Spinal cord (tissue), 10 donors: ENCODE results near the gene ELP5. TPM values are rescaled to one million over a fixed set of nuclear protein-coding genes. Genes with fewer than 3 reads are reported as not detected.

Experiments used
- DNase-seq, 6 donors: peaks; one replicate each; pipeline versions ENCODE4 v3.0.0 to v3.0.0-alpha.2; 2013 to 2015; ENCODE audit warnings: low spot score in 6 of 6, low read depth in 4 of 6
- H3K27ac ChIP-seq: one replicate; pipeline ENCODE4 v1.5.1; 2013; ENCODE audit warnings: low read depth, low read length, control low read depth
- H3K27me3 ChIP-seq: one replicate; pipeline ENCODE4 v1.6.1; 2013; ENCODE audit warnings: low read length; ENCODE audit not compliant: control insufficient read depth, insufficient read depth
- H3K36me3 ChIP-seq: one replicate; pipeline ENCODE4 v1.6.1; 2013; ENCODE audit warnings: low read length; ENCODE audit not compliant: control insufficient read depth, insufficient read depth
- H3K4me1 ChIP-seq: one replicate; pipeline ENCODE4 v1.6.1; 2013; ENCODE audit warnings: low read length; ENCODE audit not compliant: control insufficient read depth, insufficient read depth
- H3K4me3 ChIP-seq: one replicate; pipeline ENCODE4 v1.5.1; 2013; ENCODE audit warnings: low read depth, low read length, control low read depth
- H3K9me3 ChIP-seq: one replicate; pipeline ENCODE4 v1.6.1; 2013; ENCODE audit warnings: low read length; ENCODE audit not compliant: control insufficient read depth, insufficient read depth
- WGBS: methylation state at CpG from one replicate; pipeline ENCODE4 v1.1.5; 2013; ENCODE audit warnings: missing lambda C conversion rate; ENCODE audit not compliant: insufficient coverage; 5-methylcytosine and 5-hydroxymethylcytosine counted together
- polyA plus RNA-seq, 2 donors: library from polyadenylated mRNA; unstranded; fragments of 120-200 nt; gene quantifications; one replicate each; pipeline ENCODE4 v1.2.1, GENCODE V29; 2013; ENCODE audit not compliant: insufficient read length in 2 of 2
- total RNA-seq, 2 donors: library from RNA; depleted of rRNA in 1 of 2; stranded (reverse); fragments of 120-200 nt in 1 of 2; fragments of >200 nt in 1 of 2; gene quantifications; one replicate each; pipeline versions ENCODE4 v1.2.3 to v1.2.4, GENCODE V29; 2013 to 2014
- donor health status: healthy.

The ELP5 gene
- total and polyA plus RNA-seq, 4 donors: 24.9 to 52.2 (median 48.7) TPM

DNA sequence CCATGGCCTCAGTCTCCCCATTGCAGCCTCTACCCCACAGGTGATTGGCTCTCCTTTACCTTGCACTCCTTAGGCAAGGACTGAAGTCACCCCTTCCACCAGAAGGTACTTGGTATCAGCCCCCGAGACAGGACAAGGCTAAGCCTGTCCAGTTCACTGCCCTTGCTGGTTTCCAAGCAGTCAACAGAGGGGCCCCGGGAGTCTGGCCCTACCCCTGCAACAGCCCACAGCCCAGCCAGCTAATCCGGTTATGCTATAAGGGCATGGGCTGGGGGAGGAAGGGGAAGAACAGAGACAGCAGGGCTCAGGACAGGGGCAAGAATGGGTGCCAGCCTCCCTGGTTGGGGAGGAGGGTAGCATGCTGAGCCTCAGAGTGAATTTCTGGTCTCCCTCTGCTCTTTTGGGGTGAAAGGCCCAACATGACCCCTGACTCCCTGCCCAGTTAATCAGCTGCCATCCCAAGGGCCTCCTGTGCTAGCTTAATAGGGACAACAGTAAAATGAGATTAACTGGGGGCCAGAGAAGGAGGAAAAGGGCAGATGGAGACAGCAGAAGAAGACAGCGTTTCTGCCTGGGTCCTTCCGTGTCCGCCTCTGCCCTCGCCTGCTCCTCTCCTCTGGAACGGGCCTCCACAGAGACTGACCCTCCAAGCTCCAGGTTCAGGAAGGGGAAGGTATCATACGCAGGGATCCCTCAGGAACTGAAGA is 43.1 kb upstream of the ELP5 start:
- Histone ChIP-seq H3K9me3 (no peaks in the 10 kb centered on the region), H3K27ac (no peak overlapping the region), H3K4me1 (peaks cover 82% of the 10 kb centered on the region), H3K4me3 (no peak overlapping the region), H3K27me3 (no peaks in the 10 kb centered on the region), H3K36me3 (peaks cover 26% of the 10 kb centered on the region)
- no peak for DNase-seq
- 80% methylated on average over 7 of the region's 9 CpGs for WGBS

DNA sequence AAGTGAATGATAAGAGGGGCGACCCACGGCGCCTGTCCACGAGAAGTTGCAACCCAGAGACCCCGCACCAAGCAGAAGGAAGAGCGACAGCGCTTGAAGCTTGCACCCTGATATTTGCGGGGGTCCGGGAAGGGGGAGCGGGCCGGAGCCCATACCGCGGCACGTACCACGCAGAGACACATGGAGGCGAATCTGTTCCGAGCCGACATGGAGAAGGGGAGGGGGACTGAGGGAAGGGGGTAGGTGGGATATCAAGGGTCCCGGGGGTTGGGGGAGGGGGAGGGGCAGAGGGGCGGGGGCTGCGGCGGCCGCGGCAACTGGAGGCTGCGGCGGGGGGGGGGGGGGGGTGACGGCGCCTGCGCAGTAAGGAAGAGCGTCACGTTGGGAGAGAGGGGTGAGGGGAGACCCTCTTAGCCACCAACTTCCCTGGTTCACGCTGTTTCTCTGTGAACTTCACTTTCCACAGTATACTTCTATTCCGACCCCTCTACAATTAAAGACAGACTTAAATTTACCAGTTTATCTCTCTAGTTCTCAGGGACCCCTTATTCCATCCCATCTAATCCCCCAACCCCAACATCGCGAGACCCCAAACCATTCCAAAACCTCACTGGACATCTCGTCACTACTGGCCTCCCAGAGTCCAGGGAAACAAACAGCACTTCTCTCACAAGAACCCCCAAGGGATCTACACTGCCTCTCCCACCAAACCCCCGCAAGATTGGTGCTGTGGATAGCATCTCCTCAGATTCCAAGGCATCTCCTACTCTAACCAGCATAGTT is 40.3 kb upstream of the ELP5 start:
- H3K27ac ChIP-seq: no peak overlapping the region
- no peaks in the 10 kb centered on the region for H3K9me3 ChIP-seq
- H3K27me3 ChIP-seq: no peaks in the 10 kb centered on the region
- WGBS: 15% methylated on average over 15 of the region's 37 CpGs
- H3K4me3 ChIP-seq: peak overlapping the region; percentile 14
- peak in 1 of 6 donors; percentile 71 for DNase-seq
- H3K4me1 ChIP-seq: peaks cover 82% of the 10 kb centered on the region
- peaks cover 20% of the 10 kb centered on the region for H3K36me3 ChIP-seq

DNA sequence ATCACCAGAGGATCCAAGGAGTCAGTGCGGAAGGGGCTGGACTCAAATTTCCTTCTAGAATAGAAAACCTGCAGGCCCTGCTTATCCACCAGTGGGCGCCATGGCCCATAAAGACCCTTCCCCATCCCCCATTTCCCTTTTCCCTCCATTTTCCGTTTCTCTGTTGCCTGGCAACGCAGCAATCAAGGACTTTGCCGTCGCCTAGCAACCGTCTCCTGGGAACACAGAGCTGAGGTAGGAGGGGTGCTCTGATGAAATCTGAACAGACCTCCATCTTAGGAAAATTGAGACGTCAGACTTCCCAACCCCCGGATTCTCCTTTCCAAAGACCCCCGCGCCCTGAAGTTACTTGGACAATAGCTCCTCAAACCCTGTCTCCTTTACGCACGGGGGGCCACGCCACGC is 38.1 kb upstream of the ELP5 start:
- Histone ChIP-seq H3K27ac (peak overlapping the region; percentile 99), H3K27me3 (no peaks in the 10 kb centered on the region), H3K36me3 (peaks cover 4% of the 10 kb centered on the region), H3K9me3 (no peaks in the 10 kb centered on the region), H3K4me1 (peaks cover 80% of the 10 kb centered on the region), H3K4me3 (peak overlapping the region; percentile 72)
- WGBS: 0% methylated on average over 9 of the region's 15 CpGs
- peak in 5 of 6 donors; percentile 93 to 100 (median 98) for DNase-seq

DNA sequence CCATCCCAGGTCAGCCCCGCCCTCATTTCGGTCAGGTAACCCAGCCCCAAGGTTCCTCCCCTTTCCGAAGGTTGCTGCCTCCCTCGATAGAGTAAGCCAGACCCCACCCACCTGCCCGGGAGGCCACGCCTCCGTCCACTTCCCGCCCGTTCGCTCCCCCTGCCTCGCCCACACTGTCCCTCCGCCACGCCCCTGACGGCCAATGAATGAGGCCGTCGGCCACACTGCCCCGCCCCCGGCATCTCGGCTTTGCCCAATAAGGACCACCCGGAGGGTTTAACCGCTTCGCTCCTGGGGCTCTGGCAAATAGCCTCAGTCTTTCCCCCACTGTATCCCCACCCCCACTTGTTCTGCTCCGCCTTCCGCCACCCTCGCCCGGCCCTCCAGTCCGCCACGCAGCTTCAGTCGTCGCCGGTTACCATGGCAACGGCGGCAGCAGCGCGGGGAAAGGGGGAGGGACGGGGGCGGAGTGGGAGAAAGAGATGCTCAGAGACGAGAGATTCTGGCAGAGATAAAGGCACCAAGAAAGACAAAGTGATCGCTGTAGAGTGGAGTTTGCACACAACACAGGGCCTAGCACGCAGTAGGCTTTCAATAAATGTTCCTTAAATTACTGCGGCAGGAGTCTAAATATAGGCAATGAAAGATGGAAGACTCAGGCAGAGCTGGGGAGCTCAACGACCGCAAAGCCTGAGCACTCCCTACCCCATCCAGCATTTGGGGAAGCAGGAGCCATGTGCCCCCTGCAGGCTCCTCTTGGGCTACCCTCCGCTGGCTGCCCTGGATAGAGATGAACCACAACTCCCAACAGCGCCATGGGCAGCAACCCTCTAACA is 37.5 kb upstream of the ELP5 start:
- WGBS: 0% methylated on average over 36 of the region's 45 CpGs
- Histone ChIP-seq H3K9me3 (no peaks in the 10 kb centered on the region), H3K27ac (peak overlapping the region; percentile 99), H3K27me3 (no peaks in the 10 kb centered on the region), H3K4me1 (peaks cover 81% of the 10 kb centered on the region), H3K4me3 (peak overlapping the region; percentile 72), H3K36me3 (no peaks in the 10 kb centered on the region)
- DNase-seq: peak; percentile 91 to 100 (median 98)

DNA sequence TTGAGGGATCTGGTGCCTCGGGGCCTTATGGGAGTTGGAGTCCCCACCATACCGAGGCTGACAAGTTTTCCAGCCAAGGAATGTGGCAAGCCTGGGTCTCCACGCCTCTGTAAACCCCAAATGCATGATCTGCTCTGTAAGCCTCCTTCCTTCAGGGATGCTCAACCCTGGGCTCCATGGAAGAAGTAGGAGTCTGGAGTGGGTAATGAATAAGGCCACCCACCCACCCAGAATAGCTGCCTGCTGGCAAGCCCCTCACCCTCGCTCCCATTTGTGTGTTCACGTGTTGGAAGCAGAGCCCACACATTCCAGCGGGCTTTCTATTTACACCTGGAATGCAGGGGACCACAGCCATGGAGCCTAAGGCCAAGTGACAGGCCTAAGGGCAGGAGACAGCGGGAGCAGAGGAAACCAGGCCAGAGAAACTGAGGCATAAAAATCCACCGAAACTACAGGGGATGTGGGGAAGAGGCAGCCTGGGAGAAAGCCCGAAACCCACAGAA is 36.8 kb upstream of the ELP5 start:
- Histone ChIP-seq H3K36me3 (no peaks in the 10 kb centered on the region), H3K4me3 (peak overlapping the region; percentile 72), H3K4me1 (peaks cover 85% of the 10 kb centered on the region), H3K27ac (peak overlapping the region; percentile 99), H3K27me3 (no peaks in the 10 kb centered on the region), H3K9me3 (no peaks in the 10 kb centered on the region)
- DNase-seq: peak in 2 of 6 donors; percentile 80 to 85
- WGBS: 0% methylated on average over 6 of the region's 9 CpGs

DNA sequence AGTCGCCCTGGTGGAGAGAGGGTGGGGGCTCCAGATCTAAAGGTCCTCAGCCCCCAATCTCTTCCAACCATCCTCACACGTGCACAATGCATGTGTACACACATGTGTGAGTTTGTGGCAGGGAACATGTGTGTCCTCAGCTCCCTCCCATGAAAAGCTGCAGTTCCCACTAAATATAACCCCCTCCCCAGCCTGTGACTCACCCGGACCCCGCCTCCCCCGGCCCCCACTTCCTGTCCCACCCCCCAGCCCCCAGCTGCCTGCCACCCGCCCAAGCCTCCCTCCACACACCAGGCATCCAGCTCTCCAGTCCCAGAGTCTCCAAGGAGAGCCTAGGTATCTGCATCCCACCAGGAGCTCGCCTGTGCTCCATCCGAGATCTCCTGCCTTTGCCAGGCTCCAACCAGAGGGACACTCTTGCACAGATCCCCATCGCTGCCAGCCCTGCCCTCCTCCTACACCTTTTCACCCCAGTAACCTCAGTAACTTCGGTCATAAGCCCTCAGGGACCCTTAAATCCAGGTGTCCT is 36.3 kb upstream of the ELP5 start:
- Histone ChIP-seq H3K9me3 (no peaks in the 10 kb centered on the region), H3K36me3 (peaks cover 3% of the 10 kb centered on the region), H3K4me3 (peak overlapping the region; percentile 72), H3K27me3 (no peaks in the 10 kb centered on the region), H3K27ac (peak overlapping the region; percentile 99), H3K4me1 (peaks cover 87% of the 10 kb centered on the region)
- no peak for DNase-seq
- 8% methylated on average over 4 of the region's 10 CpGs for WGBS

DNA sequence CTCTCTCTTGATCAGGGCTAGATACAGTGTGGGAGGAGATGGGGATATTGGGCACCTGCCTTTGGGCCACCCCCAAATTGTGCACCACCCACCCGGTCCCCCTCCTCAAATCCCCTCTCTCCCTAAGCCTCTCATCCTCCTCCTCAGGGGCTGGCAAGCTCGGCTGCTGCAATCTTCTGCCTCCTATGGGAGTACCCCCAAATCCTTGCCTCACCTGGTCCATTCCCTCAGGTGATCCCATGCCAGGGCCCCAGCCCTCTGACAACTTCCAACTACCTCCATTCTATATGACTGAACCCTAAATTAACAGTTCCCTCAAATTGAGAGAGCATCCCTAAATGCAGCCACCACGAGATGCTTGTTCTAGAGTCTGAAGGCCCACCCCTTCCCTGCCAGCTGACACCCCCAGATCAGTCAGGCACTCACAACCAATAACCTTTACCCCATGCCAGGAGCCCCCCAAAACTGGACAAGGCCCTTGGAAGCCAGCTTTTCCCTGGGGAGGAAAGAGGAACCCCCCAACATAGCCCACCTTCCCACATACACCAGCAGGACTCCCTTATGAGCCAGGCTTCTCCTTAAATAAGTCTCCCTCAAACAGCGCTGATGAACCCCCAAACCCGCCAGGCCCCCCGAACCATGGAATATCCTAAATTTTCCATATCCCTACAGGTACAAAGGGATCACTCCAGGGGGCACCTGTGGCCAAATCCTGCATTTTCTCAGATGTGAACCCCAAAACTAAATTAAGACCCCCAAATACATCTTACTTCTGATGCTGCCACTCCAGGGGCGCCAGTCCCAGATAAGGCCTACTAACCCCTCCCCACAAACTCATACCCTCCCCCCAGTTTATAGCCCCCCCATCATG is 35.5 kb upstream of the ELP5 start:
- 10% methylated on average over 7 of the region's 7 CpGs for WGBS
- H3K9me3 ChIP-seq: no peaks in the 10 kb centered on the region
- no peaks in the 10 kb centered on the region for H3K27me3 ChIP-seq
- H3K36me3 ChIP-seq: peaks cover 11% of the 10 kb centered on the region
- peak overlapping the region; percentile 78 for H3K27ac ChIP-seq
- H3K4me1 ChIP-seq: peaks cover 89% of the 10 kb centered on the region
- DNase-seq: no peak
- peak overlapping the region; percentile 49 for H3K4me3 ChIP-seq

DNA sequence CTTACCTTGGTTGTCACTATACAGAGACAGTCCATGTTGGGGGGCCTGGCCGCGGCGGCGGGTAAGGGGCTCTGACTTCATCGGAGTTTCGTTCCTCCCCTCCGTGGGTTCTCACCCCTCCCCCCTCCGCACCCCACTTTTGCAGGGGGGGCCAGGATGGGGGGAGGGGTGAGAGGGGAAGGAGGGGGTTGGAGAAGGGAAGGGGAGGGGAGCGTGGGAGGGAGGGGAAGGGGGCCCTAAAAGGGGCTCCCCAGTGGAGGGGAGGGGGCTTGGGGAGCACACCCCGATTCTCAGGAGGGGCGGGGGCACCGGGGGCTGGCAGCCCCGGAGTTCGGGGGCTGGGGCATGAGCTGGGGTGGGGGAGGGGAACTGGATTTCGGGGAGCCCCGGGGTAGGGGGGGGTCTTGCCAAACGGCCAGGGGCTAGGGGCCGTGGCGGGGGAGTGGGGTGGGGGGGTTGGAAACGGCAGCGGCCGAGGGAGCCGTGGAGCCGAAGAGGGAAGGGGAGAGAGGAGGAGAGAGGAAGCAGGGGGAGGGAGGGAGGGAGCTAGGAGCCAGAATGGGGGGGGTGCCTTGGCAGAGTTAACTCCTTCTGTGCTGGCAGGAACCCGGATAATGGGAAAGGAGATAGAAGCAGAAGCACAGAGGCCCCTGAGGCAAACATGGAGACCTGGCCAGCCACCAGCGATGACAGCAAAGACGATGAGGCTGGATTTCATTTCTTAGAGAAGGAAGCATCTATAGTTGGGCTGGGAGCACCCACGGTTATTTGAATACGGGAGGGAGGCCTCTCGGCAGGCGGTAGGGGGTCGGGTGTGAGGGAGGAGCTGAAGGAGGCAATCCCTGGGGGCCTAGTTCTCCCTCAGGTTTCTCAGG is 34.7 kb upstream of the ELP5 start:
- Histone ChIP-seq H3K4me1 (peaks cover 91% of the 10 kb centered on the region), H3K4me3 (peak overlapping the region; percentile 60), H3K9me3 (no peaks in the 10 kb centered on the region), H3K27ac (peak overlapping the region; percentile 88), H3K27me3 (no peaks in the 10 kb centered on the region), H3K36me3 (peaks cover 20% of the 10 kb centered on the region)
- 0% methylated on average over 13 of the region's 32 CpGs for WGBS
- DNase-seq: peak in 3 of 6 donors; percentile 81 to 96 (median 95)
